ENCODE measurements around the gene GANC. TPM values are rescaled to one million over a fixed set of nuclear protein-coding genes. Genes with fewer than 3 reads are reported as not detected.

Gene GANC
- total RNA-seq, 4 donors from 2014 or later, result 24.3 to 35.5 (median 34.2) TPM

DNA sequence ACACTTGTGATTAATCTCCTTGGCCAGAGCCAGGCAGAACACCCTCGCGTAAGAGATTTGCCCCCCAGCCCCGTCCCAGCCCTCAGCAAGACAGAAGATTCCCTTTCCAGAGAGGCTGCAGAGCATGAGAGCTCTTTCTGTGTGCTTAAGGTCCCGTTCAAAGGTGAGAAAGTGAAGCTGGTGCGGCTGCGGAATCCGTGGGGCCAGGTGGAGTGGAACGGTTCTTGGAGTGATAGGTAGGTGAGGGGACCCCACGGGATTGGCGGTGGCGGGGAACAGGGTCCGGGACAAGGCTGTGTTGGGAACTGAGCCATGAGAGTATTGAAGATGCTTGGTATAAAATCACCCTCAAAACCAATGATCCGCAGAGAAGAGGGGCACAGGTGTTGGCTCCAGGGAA is 121.1 kb downstream of the GANC start:
- Histone ChIP-seq H3K4me1 (no peaks in the 10 kb centered on the region), H3K36me3 (peaks cover 0 to 27% (median 0%) of the 10 kb centered on the region in 3 donors), H3K4me3 (no peak overlapping the region), H3K9me3 (no peaks in the 10 kb centered on the region), H3K27ac (no peak overlapping the region), H3K27me3 (no peaks in the 10 kb centered on the region)
- 83 to 88% methylated on average over 13 of the region's 13 CpGs for WGBS, 2 donors
- TF ChIP-seq, protein P1, sequence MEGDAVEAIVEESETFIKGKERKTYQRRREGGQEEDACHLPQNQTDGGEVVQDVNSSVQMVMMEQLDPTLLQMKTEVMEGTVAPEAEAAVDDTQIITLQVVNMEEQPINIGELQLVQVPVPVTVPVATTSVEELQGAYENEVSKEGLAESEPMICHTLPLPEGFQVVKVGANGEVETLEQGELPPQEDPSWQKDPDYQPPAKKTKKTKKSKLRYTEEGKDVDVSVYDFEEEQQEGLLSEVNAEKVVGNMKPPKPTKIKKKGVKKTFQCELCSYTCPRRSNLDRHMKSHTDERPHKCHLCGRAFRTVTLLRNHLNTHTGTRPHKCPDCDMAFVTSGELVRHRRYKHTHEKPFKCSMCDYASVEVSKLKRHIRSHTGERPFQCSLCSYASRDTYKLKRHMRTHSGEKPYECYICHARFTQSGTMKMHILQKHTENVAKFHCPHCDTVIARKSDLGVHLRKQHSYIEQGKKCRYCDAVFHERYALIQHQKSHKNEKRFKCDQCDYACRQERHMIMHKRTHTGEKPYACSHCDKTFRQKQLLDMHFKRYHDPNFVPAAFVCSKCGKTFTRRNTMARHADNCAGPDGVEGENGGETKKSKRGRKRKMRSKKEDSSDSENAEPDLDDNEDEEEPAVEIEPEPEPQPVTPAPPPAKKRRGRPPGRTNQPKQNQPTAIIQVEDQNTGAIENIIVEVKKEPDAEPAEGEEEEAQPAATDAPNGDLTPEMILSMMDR (IDR thresholded peaks at IDR 0.05), result no peak
- DNase-seq (ENCODE audit: low spot score in 2 of 2), result no peak

DNA sequence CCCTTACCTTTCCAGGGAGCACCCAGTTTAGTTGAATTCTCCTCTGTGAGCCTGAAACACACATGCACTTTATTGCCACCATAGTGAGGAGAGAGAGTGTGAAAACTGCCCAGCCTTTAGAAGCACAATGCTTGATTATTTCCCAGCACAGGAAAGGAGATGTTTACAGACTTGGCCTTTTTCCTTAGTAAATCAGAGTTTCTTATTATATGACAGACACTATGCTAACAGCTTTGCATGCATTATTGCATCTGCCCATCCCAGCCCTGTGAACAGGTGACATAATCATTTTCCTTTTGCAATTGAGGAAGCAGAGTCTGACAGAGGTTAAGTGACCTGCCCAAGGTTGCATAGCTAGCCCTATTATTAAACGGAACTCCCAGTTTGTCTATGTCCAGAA is 122.8 kb downstream of the GANC start:
- 48 to 55% methylated on average over 1 of the region's 1 CpG for WGBS, 2 donors
- no peak for DNase-seq (ENCODE audit: low spot score in 2 of 2)
- H3K36me3 ChIP-seq, result peaks cover 0 to 36% (median 0%) of the 10 kb centered on the region in 3 donors
- H3K4me3 ChIP-seq, result no peak overlapping the region
- TF ChIP-seq EP300 (IDR thresholded peaks at IDR 0.05) (no peak), POLR2A (IDR thresholded peaks at IDR 0.05) (no peak)
- TF ChIP-seq, protein P1 (IDR thresholded peaks at IDR 0.05), result no peak
- no peaks in the 10 kb centered on the region for H3K4me1 ChIP-seq
- no peak overlapping the region for H3K27ac ChIP-seq
- H3K9me3 ChIP-seq, result no peaks in the 10 kb centered on the region
- no peaks in the 10 kb centered on the region for H3K27me3 ChIP-seq

- Histone ChIP-seq H3K4me1 (no peaks in the 10 kb centered on the region), H3K9me3 (no peaks in the 10 kb centered on the region), H3K36me3 (peaks cover 0 to 71% (median 0%) of the 10 kb centered on the region in 3 donors), H3K27ac (no peak overlapping the region), H3K4me3 (no peak overlapping the region), H3K27me3 (no peaks in the 10 kb centered on the region)
- DNase-seq (ENCODE audit: low spot score in 2 of 2), result no peak
- TF ChIP-seq, protein P1 (IDR thresholded peaks at IDR 0.05), result no peak
- TF ChIP-seq EP300 (IDR thresholded peaks at IDR 0.05) (no peak), POLR2A (IDR thresholded peaks at IDR 0.05) (no peak)
- WGBS, 2 donors, result 79 to 81% methylated on average over 18 to 24 of the region's 24 CpGs
Observed at GRCh38 chr15:42401544-42402454, 128.8 kb downstream of the GANC start.

DNA sequence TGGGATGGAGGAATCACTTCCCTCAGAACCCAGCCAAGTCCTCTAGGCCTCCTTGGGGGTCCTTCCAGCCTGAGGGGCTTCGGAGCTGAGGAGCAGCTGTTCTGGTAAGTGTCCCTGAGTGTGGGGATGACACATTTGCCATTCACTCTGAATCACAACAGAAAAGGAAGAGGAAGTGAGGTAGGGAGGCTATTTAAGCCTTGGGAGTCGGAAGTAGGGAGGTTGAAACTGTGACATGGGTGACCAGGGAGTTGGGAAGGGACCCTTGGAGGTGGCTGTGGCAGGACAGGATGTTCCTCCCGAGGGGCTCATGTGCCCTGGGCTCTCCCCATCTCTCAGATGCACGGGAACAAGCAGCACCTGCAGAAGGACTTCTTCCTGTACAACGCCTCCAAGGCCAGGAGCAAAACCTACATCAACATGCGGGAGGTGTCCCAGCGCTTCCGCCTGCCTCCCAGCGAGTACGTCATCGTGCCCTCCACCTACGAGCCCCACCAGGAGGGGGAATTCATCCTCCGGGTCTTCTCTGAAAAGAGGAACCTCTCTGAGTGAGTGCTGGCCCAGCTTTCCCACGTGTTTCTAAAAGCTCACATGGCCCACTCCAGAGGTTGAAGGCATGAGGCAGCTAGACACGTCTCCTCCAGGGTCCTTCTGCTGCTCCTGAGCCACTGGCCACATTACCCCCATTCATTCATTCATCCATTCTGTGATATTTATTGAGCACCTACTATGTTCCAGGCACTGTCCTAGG is 129.6 kb downstream of the GANC start:
- Histone ChIP-seq H3K4me3 (no peak overlapping the region), H3K27me3 (no peaks in the 10 kb centered on the region), H3K4me1 (no peaks in the 10 kb centered on the region), H3K9me3 (no peaks in the 10 kb centered on the region), H3K36me3 (peaks cover 0 to 70% (median 0%) of the 10 kb centered on the region in 3 donors), H3K27ac (no peak overlapping the region)
- TF ChIP-seq, protein P1 (IDR thresholded peaks at IDR 0.05), result no peak
- TF ChIP-seq POLR2A (IDR thresholded peaks at IDR 0.05), result no peak
- TF ChIP-seq EP300 (IDR thresholded peaks at IDR 0.05), result no peak
- 86 to 87% methylated on average over 15 of the region's 15 CpGs for WGBS, 2 donors
- no peak for DNase-seq (ENCODE audit: low spot score in 2 of 2)

- 85 to 96% methylated on average over 4 to 5 of the region's 7 CpGs for WGBS, 2 donors
- Histone ChIP-seq H3K27ac (peak overlapping the region in 1 of 4 donors; percentile 17), H3K4me1 (no peaks in the 10 kb centered on the region), H3K27me3 (no peaks in the 10 kb centered on the region), H3K36me3 (peaks cover 0 to 68% (median 0%) of the 10 kb centered on the region in 3 donors), H3K4me3 (no peak overlapping the region), H3K9me3 (no peaks in the 10 kb centered on the region)
- TF ChIP-seq EP300 (IDR thresholded peaks at IDR 0.05) (no peak), POLR2A (IDR thresholded peaks at IDR 0.05) (no peak)
- TF ChIP-seq, protein P1 (IDR thresholded peaks at IDR 0.05), result no peak
- DNase-seq (ENCODE audit: low spot score in 2 of 2), result no peak
Observed at GRCh38 chr15:42403389-42403788, 130.4 kb downstream of the GANC start.
